ENCODE results near the gene P2RY2.

GRCh38 chr11:73229896-73230875, 12.1 kb downstream of the P2RY2 start:
- TF ChIP-seq CTCF (IDR thresholded peaks at IDR 0.05; ENCODE audit: poor library complexity, severe bottlenecking) (no peak), EZH2 (IDR thresholded peaks at IDR 0.05; ENCODE audit: borderline replicate concordance, insufficient read depth, low read length, poor library complexity, severe bottlenecking) (no peak), POLR2AphosphoS5 (IDR thresholded peaks at IDR 0.05) (no peak), TAF1 (IDR thresholded peaks at IDR 0.05; ENCODE audit: low read depth) (no peak)
